ENCODE results near the gene HSD3B7.

The HSD3B7 gene

DNA sequence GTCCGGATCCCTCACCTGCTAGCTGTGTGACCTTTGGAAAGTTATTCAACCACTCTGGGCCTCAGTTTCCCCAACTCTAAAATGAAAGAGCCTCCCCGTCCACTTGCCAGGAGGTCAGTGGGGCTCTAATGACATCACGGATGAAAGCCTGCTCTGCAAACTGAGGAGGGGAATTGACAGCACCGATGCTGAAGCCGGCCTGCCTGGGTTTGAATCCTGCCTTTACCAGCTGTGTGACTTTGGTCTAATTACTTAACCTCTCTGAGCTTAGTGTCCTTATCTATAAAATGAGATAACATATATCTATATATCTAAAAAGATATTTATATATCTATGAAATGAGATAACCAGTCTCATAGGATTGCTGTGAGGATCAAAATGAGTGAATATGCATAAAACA lies 23.5 kb downstream of the HSD3B7 start:
- no peaks in the 10 kb centered on the region for H3F3A ChIP-seq (ENCODE audit: insufficient read depth, low read length)
- no peaks in the 10 kb centered on the region for H4K20me1 ChIP-seq (ENCODE audit: insufficient read depth, low read length)
- no peak overlapping the region for H3K27ac ChIP-seq (ENCODE audit: low read depth, low read length, poor library complexity, severe bottlenecking)
- no peaks in the 10 kb centered on the region for H3K79me2 ChIP-seq (ENCODE audit: insufficient read depth, low read length)
- no peak overlapping the region for H3K9ac ChIP-seq (ENCODE audit: low read length)
- no peak overlapping the region for H3K4me2 ChIP-seq (ENCODE audit: low read length)
- no peak for TF ChIP-seq EZH2 (IDR thresholded peaks at IDR 0.05; ENCODE audit: borderline replicate concordance, low read length)
- TF ChIP-seq, protein P1, sequence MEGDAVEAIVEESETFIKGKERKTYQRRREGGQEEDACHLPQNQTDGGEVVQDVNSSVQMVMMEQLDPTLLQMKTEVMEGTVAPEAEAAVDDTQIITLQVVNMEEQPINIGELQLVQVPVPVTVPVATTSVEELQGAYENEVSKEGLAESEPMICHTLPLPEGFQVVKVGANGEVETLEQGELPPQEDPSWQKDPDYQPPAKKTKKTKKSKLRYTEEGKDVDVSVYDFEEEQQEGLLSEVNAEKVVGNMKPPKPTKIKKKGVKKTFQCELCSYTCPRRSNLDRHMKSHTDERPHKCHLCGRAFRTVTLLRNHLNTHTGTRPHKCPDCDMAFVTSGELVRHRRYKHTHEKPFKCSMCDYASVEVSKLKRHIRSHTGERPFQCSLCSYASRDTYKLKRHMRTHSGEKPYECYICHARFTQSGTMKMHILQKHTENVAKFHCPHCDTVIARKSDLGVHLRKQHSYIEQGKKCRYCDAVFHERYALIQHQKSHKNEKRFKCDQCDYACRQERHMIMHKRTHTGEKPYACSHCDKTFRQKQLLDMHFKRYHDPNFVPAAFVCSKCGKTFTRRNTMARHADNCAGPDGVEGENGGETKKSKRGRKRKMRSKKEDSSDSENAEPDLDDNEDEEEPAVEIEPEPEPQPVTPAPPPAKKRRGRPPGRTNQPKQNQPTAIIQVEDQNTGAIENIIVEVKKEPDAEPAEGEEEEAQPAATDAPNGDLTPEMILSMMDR (IDR thresholded peaks at IDR 0.05; ENCODE audit: low read length), result no peak
- no peak overlapping the region for H3K4me3 ChIP-seq (ENCODE audit: low read depth, low read length, poor library complexity, severe bottlenecking)
- H3K9me3 ChIP-seq (ENCODE audit: low read length), result no peaks in the 10 kb centered on the region
- H3K27me3 ChIP-seq (ENCODE audit: insufficient read depth, low read length), result peaks cover 17% of the 10 kb centered on the region; the same call in 1 of the 2 replicates
- no peaks in the 10 kb centered on the region for H3K36me3 ChIP-seq (ENCODE audit: insufficient read depth, low read length)
- H2AFZ ChIP-seq (ENCODE audit: low read length), result no peak overlapping the region
- H3K9me2 ChIP-seq (ENCODE audit: low read depth, low read length), result no peaks in the 10 kb centered on the region
- H3K4me1 ChIP-seq (ENCODE audit: insufficient read depth, low read length, severe bottlenecking), result no peaks in the 10 kb centered on the region

DNA sequence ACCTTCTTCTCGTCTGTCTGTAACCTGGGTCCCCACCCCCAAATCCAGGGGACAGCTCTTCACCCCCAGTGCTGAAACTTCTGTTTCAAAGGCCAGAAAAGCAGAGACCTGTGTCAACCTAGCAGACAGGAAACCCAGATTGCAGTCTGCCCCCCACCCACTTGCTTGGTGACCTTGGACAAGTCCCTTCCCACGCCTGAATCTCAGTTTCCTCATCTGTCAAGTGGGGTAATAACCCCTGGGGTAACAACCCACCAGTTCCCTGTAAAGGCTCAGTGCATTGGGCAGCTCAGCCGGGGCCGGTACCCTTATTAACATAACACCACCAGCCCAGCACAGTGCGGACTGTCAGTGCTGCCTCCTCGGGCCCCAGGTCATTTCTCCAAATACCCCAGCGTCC lies 24.1 kb downstream of the HSD3B7 start:
- H3K4me2 ChIP-seq (ENCODE audit: low read length), result no peak overlapping the region
- H4K20me1 ChIP-seq (ENCODE audit: insufficient read depth, low read length), result no peaks in the 10 kb centered on the region
- no peaks in the 10 kb centered on the region for H3K4me1 ChIP-seq (ENCODE audit: insufficient read depth, low read length, severe bottlenecking)
- H2AFZ ChIP-seq (ENCODE audit: low read length), result no peak overlapping the region
- H3K36me3 ChIP-seq (ENCODE audit: insufficient read depth, low read length), result no peaks in the 10 kb centered on the region
- no peaks in the 10 kb centered on the region for H3F3A ChIP-seq (ENCODE audit: insufficient read depth, low read length)
- peaks cover 17% of the 10 kb centered on the region; the same call in 1 of the 2 replicates for H3K27me3 ChIP-seq (ENCODE audit: insufficient read depth, low read length)
- H3K9me3 ChIP-seq (ENCODE audit: low read length), result no peaks in the 10 kb centered on the region
- no peak overlapping the region for H3K4me3 ChIP-seq (ENCODE audit: low read depth, low read length, poor library complexity, severe bottlenecking)
- no peak overlapping the region for H3K9ac ChIP-seq (ENCODE audit: low read length)
- H3K27ac ChIP-seq (ENCODE audit: low read depth, low read length, poor library complexity, severe bottlenecking), result no peak overlapping the region
- H3K79me2 ChIP-seq (ENCODE audit: insufficient read depth, low read length), result no peaks in the 10 kb centered on the region
- no peak for TF ChIP-seq EZH2 (IDR thresholded peaks at IDR 0.05; ENCODE audit: borderline replicate concordance, low read length)
- TF ChIP-seq, protein P1 (IDR thresholded peaks at IDR 0.05; ENCODE audit: low read length), result no peak
- H3K9me2 ChIP-seq (ENCODE audit: low read depth, low read length), result no peaks in the 10 kb centered on the region

DNA sequence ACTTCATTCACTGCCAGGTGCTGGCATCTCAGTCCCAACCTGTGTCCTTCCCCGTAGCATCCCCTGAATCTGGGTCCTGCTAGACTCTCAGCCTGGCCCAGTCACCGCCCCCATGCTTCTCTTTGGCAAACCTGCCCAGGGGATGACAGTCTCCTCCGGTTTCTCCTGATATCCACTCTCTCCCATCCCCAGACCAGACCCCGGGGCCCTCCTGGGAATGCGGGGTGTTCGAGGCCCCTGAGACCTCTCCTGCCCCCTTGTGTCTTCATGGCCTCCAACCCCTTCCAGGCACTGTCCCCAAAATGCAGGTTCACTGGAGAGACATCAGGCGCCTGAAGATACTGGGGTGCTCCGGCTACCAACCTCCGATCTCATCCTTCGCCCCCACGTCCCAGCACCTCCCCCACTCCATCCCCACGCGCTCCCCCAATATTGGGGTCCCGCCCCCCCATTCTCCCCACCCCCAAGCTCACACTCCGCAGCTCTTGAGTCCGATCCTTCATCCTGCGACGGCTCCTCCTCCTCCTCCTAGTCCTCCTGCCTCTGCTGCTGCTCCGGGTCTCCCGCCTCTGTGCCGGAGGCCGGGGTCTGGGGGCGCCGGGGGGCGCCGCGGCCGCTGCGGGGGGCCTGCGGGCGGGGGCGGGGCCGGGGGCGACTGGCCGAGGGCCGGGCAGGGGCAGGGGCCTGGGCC lies 25.0 kb downstream of the HSD3B7 start:
- TF ChIP-seq, protein P1 (IDR thresholded peaks at IDR 0.05; ENCODE audit: low read length), result no peak
- TF ChIP-seq EZH2 (IDR thresholded peaks at IDR 0.05; ENCODE audit: borderline replicate concordance, low read length), result no peak
- H3K9me3 ChIP-seq (ENCODE audit: low read length), result no peaks in the 10 kb centered on the region
- no peak overlapping the region for H3K27ac ChIP-seq (ENCODE audit: low read depth, low read length, poor library complexity, severe bottlenecking)
- H3K4me3 ChIP-seq (ENCODE audit: low read depth, low read length, poor library complexity, severe bottlenecking), result no peak overlapping the region
- no peaks in the 10 kb centered on the region for H3K36me3 ChIP-seq (ENCODE audit: insufficient read depth, low read length)
- no peaks in the 10 kb centered on the region for H3F3A ChIP-seq (ENCODE audit: insufficient read depth, low read length)
- no peaks in the 10 kb centered on the region for H3K4me1 ChIP-seq (ENCODE audit: insufficient read depth, low read length, severe bottlenecking)
- H4K20me1 ChIP-seq (ENCODE audit: insufficient read depth, low read length), result no peaks in the 10 kb centered on the region
- H2AFZ ChIP-seq (ENCODE audit: low read length), result no peak overlapping the region
- no peaks in the 10 kb centered on the region for H3K9me2 ChIP-seq (ENCODE audit: low read depth, low read length)
- no peaks in the 10 kb centered on the region for H3K79me2 ChIP-seq (ENCODE audit: insufficient read depth, low read length)
- H3K9ac ChIP-seq (ENCODE audit: low read length), result no peak overlapping the region
- peaks cover 17% of the 10 kb centered on the region; the same call in 1 of the 2 replicates for H3K27me3 ChIP-seq (ENCODE audit: insufficient read depth, low read length)
- no peak overlapping the region for H3K4me2 ChIP-seq (ENCODE audit: low read length)
